ENCODE measurements around the gene ARL17A.
"Not testable (repeated sequence)": the region's sequence is repeated elsewhere in the genome, so short reads cannot be mapped to it uniquely, and the experiment has no call there.

ARL17A gene

GRCh38 chr17:46579083-46580075, at the start of gene ARL17A:
Gene ARL17A (minus strand): TSS chr17:46579691. CDS start chr17:46576322, 3,369 bp downstream.
- DNase-seq (ENCODE audit: low read depth), result peak; percentile 46

- DNase-seq (ENCODE audit: low read depth), result not testable (repeated sequence)
Measured at GRCh38 chr17:46628753-46629436, 49.4 kb upstream of the ARL17A start.

- DNase-seq (ENCODE audit: low read depth), result not testable (repeated sequence)
Measured at GRCh38 chr17:46627452-46627851, 48.0 kb upstream of the ARL17A start.

GRCh38 chr17:46624726-46625125, 45.2 kb upstream of the ARL17A start:
- not testable (repeated sequence) for DNase-seq (ENCODE audit: low read depth)

GRCh38 chr17:46623790-46624189, 44.3 kb upstream of the ARL17A start:
- not testable (repeated sequence) for DNase-seq (ENCODE audit: low read depth)

GRCh38 chr17:46618975-46619374, 39.5 kb upstream of the ARL17A start:
- not testable (repeated sequence) for DNase-seq (ENCODE audit: low read depth)

GRCh38 chr17:46617121-46617520, 37.6 kb upstream of the ARL17A start:
- DNase-seq (ENCODE audit: low read depth), result not testable (repeated sequence)

GRCh38 chr17:46613876-46614275, 34.4 kb upstream of the ARL17A start:
- not testable (repeated sequence) for DNase-seq (ENCODE audit: low read depth)

- DNase-seq (ENCODE audit: low read depth), result not testable (repeated sequence)
Measured at GRCh38 chr17:46611304-46611703, 31.8 kb upstream of the ARL17A start.

GRCh38 chr17:46603125-46603524, 23.6 kb upstream of the ARL17A start:
- DNase-seq (ENCODE audit: low read depth), result not testable (repeated sequence)

- DNase-seq (ENCODE audit: low read depth), result not testable (repeated sequence)
Measured at GRCh38 chr17:46600767-46601166, 21.3 kb upstream of the ARL17A start.

GRCh38 chr17:46598344-46598931, 18.9 kb upstream of the ARL17A start:
- DNase-seq (ENCODE audit: low read depth), result not testable (repeated sequence)

GRCh38 chr17:46591332-46591731, 11.8 kb upstream of the ARL17A start:
- DNase-seq (ENCODE audit: low read depth), result not testable (repeated sequence)

- DNase-seq (ENCODE audit: low read depth), result not testable (repeated sequence)
Measured at GRCh38 chr17:46590157-46591146, 11.0 kb upstream of the ARL17A start, which contains the start of gene NSF. Gene NSF (plus strand): TSS chr17:46590669. CDS start chr17:46590776, 107 bp downstream.

- DNase-seq (ENCODE audit: low read depth), result not testable (repeated sequence)
Measured at GRCh38 chr17:46585444-46585843, 6.0 kb upstream of the ARL17A start.

GRCh38 chr17:46580082-46580481, 591 bp upstream of the ARL17A start:
- DNase-seq (ENCODE audit: low read depth), result not testable (repeated sequence)

GRCh38 chr17:46571796-46572195, 7.7 kb downstream of the ARL17A start:
- not testable (repeated sequence) for DNase-seq (ENCODE audit: low read depth)

GRCh38 chr17:46566980-46567379, 12.5 kb downstream of the ARL17A start:
- DNase-seq (ENCODE audit: low read depth), result not testable (repeated sequence)

GRCh38 chr17:46566284-46566683, 13.2 kb downstream of the ARL17A start:
- not testable (repeated sequence) for DNase-seq (ENCODE audit: low read depth)

- not testable (repeated sequence) for DNase-seq (ENCODE audit: low read depth)
Measured at GRCh38 chr17:46560048-46560447, 19.4 kb downstream of the ARL17A start.

- not testable (repeated sequence) for DNase-seq (ENCODE audit: low read depth)
Measured at GRCh38 chr17:46559155-46559554, 20.3 kb downstream of the ARL17A start.
